Dendritic cell treated with granulocyte-macrophage colony-stimulating factor and Interleukin-4, amounts not matched to agents 40 ng/mL and 50 ng/mL, for 4 days (primary cell): ENCODE results near the gene MTG2.

Experiments used
- H3K27ac Mint-ChIP-seq: one replicate; pipeline ENCODE4 v1.8.0; 2022; ENCODE audit warnings: mild to moderate bottlenecking, mixed read lengths
- H3K27me3 Mint-ChIP-seq: one replicate; pipeline ENCODE4 v1.8.0; 2022; ENCODE audit warnings: mild to moderate bottlenecking, mixed read lengths
- H3K36me3 Mint-ChIP-seq: one replicate; pipeline ENCODE4 v1.8.0; 2022; ENCODE audit warnings: low read depth, mixed read lengths
- H3K4me1 Mint-ChIP-seq: one replicate; pipeline ENCODE4 v1.8.0; 2022; ENCODE audit warnings: low read depth, mixed read lengths
- H3K4me3 Mint-ChIP-seq: one replicate; pipeline ENCODE4 v1.8.0; 2022; ENCODE audit warnings: mild to moderate bottlenecking, moderate library complexity, mixed read lengths
- H3K9me3 Mint-ChIP-seq: one replicate; pipeline ENCODE4 v1.8.0; 2022; ENCODE audit warnings: mixed read lengths
- intact Hi-C: fragments of 100-400 bp; cut with micrococcal nuclease; formaldehyde crosslinking; loops from one replicate; pipeline ENCODE4 v1.15.0; 2022

The MTG2 gene

GRCh38 chr20:62160876-62161275, 22.0 kb upstream of the MTG2 start:
- no peaks in the 10 kb centered on the region for H3K27me3 Mint-ChIP-seq
- H3K4me3 Mint-ChIP-seq, result no peak overlapping the region
- H3K9me3 Mint-ChIP-seq, result no peaks in the 10 kb centered on the region
- peaks cover 81% of the 10 kb centered on the region for H3K36me3 Mint-ChIP-seq
- intact Hi-C loops, result no loop called here
- H3K4me1 Mint-ChIP-seq, result peaks cover 14% of the 10 kb centered on the region
- no peak overlapping the region for H3K27ac Mint-ChIP-seq

DNA sequence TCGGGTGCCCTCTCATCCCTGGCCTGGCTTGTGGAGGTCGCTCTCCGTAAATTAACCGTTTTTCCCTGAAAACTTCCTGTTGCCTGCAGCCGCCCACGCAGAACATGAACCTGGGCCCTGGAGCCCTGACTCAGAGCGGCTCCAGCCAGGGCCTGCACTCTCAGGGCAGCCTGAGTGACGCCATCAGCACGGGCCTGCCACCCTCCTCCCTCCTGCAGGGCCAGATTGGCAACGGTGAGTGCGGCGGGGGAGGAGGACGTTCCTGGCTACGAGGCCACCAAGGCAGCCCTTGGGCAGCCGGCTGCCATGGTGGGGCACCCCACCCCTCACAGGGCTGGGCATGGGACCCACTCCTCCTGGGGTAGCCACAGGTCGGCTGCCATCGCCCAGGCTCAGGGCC, 21.5 kb upstream of the MTG2 start:
- peaks cover 81% of the 10 kb centered on the region for H3K36me3 Mint-ChIP-seq
- H3K4me3 Mint-ChIP-seq, result no peak overlapping the region
- no peak overlapping the region for H3K27ac Mint-ChIP-seq
- H3K27me3 Mint-ChIP-seq, result no peaks in the 10 kb centered on the region
- no peaks in the 10 kb centered on the region for H3K9me3 Mint-ChIP-seq
- peaks cover 9% of the 10 kb centered on the region for H3K4me1 Mint-ChIP-seq
- intact Hi-C loops, result no loop called here

- H3K9me3 Mint-ChIP-seq, result no peaks in the 10 kb centered on the region
- H3K27me3 Mint-ChIP-seq, result no peaks in the 10 kb centered on the region
- intact Hi-C loops, result no loop called here
Measured at GRCh38 chr20:62162765-62163484, 19.9 kb upstream of the MTG2 start.

GRCh38 chr20:62163485-62163865, 19.4 kb upstream of the MTG2 start:
- intact Hi-C loops, result no loop called here
- no peak overlapping the region for H3K27ac Mint-ChIP-seq
- H3K36me3 Mint-ChIP-seq, result peaks cover 97% of the 10 kb centered on the region
- no peak overlapping the region for H3K4me3 Mint-ChIP-seq
- peaks cover 9% of the 10 kb centered on the region for H3K4me1 Mint-ChIP-seq
- H3K9me3 Mint-ChIP-seq, result no peaks in the 10 kb centered on the region
- no peaks in the 10 kb centered on the region for H3K27me3 Mint-ChIP-seq

More at GRCh38 chr20:62162765-62163484, 19.9 kb upstream of the MTG2 start:
- Mint-ChIP-seq H3K36me3 (peaks cover 94% of the 10 kb centered on the region), H3K4me1 (peaks cover 9% of the 10 kb centered on the region), H3K27ac (no peak overlapping the region), H3K4me3 (no peak overlapping the region)

DNA sequence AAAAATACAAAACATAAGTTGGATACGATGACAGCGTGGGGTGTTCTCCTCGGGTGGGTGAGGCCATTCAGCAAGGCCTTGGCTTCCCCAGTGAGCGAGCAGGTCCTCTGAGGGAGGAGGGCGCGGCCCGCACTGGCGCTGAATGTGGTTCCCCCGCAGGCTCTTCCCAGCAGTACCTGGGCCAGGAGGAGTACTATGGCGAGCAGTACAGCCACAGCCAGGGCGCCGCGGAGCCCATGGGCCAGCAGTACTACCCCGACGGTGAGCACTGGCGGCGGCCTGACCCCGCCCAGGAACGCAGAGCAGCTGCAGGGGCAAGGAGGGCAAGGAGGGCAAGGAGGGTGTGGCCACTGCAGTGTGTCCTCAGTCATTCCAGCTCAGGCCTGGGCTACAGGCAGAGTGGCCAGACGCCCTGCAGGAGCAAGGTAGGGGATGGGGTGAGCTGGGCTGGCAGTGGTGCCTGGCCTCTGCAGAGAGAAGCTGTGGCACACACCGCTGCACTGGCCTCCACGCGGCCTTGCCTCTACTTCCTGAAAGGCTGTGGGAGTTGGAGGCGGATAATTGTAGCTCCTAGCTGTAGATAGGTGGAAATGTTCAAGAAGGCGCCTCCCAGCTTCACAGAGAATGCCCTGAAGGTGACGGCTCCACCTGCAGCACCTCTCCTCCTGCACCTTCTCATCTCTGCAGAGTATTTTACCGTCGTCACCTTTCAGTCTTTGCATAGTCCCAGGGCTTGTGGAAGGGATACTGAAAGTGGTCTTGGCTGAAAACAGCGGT, 18.7 kb upstream of the MTG2 start:
- H3K36me3 Mint-ChIP-seq, result peaks cover 97% of the 10 kb centered on the region
- H3K4me3 Mint-ChIP-seq, result no peak overlapping the region
- no peaks in the 10 kb centered on the region for H3K9me3 Mint-ChIP-seq
- peaks cover 7% of the 10 kb centered on the region for H3K4me1 Mint-ChIP-seq
- intact Hi-C loops, result no loop called here
- H3K27ac Mint-ChIP-seq, result no peak overlapping the region
- no peaks in the 10 kb centered on the region for H3K27me3 Mint-ChIP-seq

DNA sequence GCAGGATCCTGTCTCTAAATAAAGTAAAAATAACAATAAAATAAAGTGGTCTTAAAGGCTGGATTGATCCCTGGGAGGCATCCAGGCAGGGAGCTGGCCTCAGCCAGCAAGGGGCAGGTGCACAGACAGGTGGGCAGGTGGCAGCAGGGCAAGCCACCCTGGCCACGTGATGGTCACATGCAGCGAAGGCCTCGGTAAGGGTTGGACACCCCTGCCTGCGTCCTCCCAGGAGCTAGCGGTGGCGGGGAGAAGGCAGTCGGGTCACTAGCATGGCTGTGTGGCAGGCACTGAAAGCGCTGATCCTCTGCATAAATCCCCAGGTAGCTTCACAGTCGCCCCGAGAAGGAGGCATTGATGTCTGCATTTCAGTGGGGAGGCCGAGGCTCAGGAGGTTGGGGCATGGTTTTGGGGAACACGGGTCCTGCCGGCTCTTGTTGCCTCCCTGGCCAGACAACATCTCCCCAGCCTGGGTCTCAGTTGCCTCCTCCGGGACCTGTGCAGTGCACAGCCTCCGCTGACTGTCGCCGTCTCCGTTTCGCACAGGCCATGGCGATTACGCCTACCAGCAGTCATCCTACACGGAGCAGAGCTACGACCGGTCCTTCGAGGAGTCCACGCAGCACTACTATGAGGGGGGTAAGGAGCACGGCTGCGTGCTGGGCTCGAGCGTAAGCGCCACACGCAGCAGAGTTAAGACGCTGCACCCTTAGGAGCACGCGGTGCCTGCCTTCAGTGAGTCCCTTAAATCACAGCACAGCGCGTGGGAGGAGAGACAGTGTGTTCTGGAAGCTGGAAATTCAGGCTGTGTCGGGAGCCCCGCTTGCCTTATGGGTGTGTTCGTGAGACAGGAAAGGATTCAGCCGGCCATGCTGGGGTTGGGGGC, 17.7 kb upstream of the MTG2 start:
- no peak overlapping the region for H3K4me3 Mint-ChIP-seq
- no peak overlapping the region for H3K27ac Mint-ChIP-seq
- no peaks in the 10 kb centered on the region for H3K4me1 Mint-ChIP-seq
- H3K27me3 Mint-ChIP-seq, result no peaks in the 10 kb centered on the region
- H3K9me3 Mint-ChIP-seq, result no peaks in the 10 kb centered on the region
- intact Hi-C loops, result no loop called here
- peaks cover 97% of the 10 kb centered on the region for H3K36me3 Mint-ChIP-seq

DNA sequence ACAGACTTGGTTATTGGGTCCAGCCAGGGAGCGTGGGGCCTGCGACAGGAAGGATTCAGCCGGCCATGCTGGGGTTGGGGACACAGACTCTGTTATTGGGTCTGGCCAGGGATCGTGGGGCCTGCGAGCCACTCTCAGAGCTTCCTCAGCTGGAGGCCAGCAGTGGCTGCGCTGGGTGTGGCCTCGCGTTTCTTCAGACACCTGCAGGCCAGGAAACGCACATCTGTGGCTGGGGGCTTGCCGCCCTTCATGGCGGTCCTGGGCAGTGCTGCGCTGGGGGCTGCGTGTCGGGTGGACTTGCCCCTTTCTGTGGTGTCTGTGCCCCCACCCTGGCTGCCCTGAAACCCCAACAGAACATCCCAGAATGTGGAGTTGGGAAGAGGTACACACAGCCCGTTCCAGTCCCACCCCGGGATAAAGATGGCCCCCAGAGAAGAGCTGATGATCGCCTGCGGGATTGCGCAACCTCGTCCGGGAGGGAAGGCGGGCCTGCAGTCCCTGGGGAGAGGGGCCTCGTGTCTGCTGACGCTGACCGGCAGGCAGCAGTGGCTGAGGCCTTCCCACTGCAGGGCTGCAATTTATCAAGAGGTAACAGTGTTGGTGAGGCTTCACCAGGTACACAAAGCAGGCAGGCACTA, 16.9 kb upstream of the MTG2 start:
- no peaks in the 10 kb centered on the region for H3K9me3 Mint-ChIP-seq

DNA sequence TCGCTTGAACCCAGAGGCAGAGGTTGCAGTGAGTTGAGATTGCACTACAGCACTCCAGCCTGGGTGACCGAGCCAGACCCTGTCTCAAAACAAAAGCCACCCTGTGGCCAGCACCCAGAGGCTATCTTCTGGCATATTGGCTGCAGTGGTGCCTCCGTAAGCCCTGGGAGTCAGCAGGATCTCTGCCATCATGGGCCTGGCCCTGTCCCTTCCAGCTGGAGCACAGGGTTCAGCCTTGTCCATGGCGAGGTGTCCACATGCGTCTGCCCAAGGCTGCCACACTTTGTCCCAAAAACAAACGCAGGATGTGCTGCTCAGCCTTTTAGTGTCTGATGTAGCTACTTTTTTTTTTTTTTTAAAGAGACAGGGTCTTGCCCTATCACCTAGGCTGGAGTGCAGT, 15.4 kb upstream of the MTG2 start:
- Mint-ChIP-seq H3K4me3 (no peak overlapping the region), H3K27ac (no peak overlapping the region), H3K9me3 (no peaks in the 10 kb centered on the region), H3K36me3 (peaks cover 90% of the 10 kb centered on the region), H3K27me3 (no peaks in the 10 kb centered on the region), H3K4me1 (no peaks in the 10 kb centered on the region)
- intact Hi-C loops, result no loop called here

More for the DNA sequence above, 16.9 kb upstream of the MTG2 start:
- no peaks in the 10 kb centered on the region for H3K27me3 Mint-ChIP-seq
- no peak overlapping the region for H3K4me3 Mint-ChIP-seq
- no peaks in the 10 kb centered on the region for H3K4me1 Mint-ChIP-seq
- H3K27ac Mint-ChIP-seq, result no peak overlapping the region
- intact Hi-C loops, result no loop called here
- H3K36me3 Mint-ChIP-seq, result peaks cover 91% of the 10 kb centered on the region

DNA sequence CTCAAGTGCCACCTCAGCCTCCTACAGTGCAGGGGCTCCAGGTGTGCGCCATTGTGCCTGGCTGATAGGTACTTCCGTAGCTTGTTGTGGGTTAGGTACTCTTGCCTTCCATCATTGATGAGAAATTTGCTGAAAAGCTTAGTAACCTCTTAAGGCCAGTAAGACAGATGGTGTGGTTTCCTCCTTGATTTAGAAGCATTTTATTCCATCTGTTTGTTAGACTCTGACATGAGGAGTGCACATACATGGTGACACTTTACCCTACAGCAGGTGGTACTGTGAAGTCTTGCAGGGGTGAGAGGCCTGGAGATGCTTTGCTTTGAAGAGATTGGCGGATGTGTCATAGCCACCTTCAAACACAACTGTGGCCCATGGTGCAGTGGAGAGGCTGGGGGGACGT, 14.8 kb upstream of the MTG2 start:
- Mint-ChIP-seq H3K4me1 (no peaks in the 10 kb centered on the region), H3K27me3 (no peaks in the 10 kb centered on the region), H3K4me3 (no peak overlapping the region), H3K9me3 (no peaks in the 10 kb centered on the region), H3K36me3 (peaks cover 90% of the 10 kb centered on the region), H3K27ac (no peak overlapping the region)
- intact Hi-C loops, result no loop called here

GRCh38 chr20:62168890-62169435, 13.9 kb upstream of the MTG2 start:
- Mint-ChIP-seq H3K4me1 (no peaks in the 10 kb centered on the region), H3K9me3 (no peaks in the 10 kb centered on the region), H3K27ac (no peak overlapping the region), H3K36me3 (peaks cover 86% of the 10 kb centered on the region), H3K4me3 (no peak overlapping the region), H3K27me3 (no peaks in the 10 kb centered on the region)
- intact Hi-C loops, result no loop called here

- Mint-ChIP-seq H3K4me1 (no peaks in the 10 kb centered on the region), H3K36me3 (peaks cover 86% of the 10 kb centered on the region), H3K9me3 (no peaks in the 10 kb centered on the region), H3K27me3 (no peaks in the 10 kb centered on the region), H3K4me3 (no peak overlapping the region), H3K27ac (no peak overlapping the region)
- intact Hi-C loops, result no loop called here
Measured at GRCh38 chr20:62170536-62170935, 12.3 kb upstream of the MTG2 start.

DNA sequence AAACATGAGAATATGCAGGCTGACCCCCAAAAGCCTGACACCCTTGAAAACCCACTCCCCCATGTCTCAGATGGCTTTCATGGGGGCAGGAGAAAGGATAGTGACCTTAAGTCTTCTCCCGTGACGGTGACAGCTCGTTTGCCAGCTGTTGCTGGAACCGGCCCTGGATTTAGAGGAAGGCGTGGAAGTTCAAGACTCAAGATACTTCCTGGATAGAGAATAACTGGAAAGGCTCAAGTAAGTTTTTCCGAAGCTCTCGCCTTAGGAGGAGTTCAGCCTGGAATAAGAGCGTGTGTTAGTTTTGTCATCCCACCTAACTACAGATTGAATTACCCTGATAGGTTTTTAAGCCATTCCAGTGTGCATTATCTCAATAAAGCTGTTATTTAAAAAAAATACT, 11.6 kb upstream of the MTG2 start:
- Mint-ChIP-seq H3K4me1 (no peaks in the 10 kb centered on the region), H3K9me3 (no peaks in the 10 kb centered on the region), H3K27ac (no peak overlapping the region), H3K27me3 (no peaks in the 10 kb centered on the region), H3K36me3 (peaks cover 86% of the 10 kb centered on the region), H3K4me3 (no peak overlapping the region)
- intact Hi-C loops, result no loop called here

DNA sequence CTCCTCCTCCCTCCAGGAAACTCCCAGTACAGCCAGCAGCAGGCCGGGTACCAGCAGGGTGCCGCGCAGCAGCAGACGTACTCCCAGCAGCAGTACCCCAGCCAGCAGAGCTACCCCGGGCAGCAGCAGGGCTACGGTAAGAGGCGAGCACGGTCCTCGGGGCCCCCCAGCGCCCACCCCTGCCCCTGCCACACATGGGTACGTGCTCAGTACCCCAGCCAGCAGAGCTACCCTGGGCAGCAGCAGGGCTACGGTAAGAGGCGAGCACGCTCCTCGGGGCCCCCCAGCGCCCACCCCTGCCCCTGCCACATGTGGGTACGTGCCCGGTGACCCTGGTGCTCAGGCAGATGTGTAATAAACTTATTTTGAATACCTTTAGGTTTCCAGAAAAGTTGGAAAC, 10.2 kb upstream of the MTG2 start:
- Mint-ChIP-seq H3K27me3 (no peaks in the 10 kb centered on the region), H3K36me3 (peaks cover 83% of the 10 kb centered on the region), H3K4me1 (no peaks in the 10 kb centered on the region), H3K4me3 (no peak overlapping the region), H3K9me3 (no peaks in the 10 kb centered on the region), H3K27ac (no peak overlapping the region)
- intact Hi-C loops, result no loop called here
